SIG-M5 treated with dmso at 0.1 percent for 504 hours (cell line): Measurements from ENCODE around the gene GALNT9.
"Not testable (repeated sequence)": the region's sequence is repeated elsewhere in the genome, so short reads cannot be mapped to it uniquely, and the experiment has no call there.

Experiments
- DNase-seq: peaks from one replicate; lab custom pipeline; 2025; ENCODE audit not compliant: unreplicated experiment; lab: John Stamatoyannopoulos, UW

The GALNT9 gene

GRCh38 chr12:132295561-132295960 lies 33.8 kb downstream of the GALNT9 start:
- DNase-seq, result not testable (repeated sequence)

- no peak for DNase-seq
Observed at GRCh38 chr12:132295101-132295526, 34.3 kb downstream of the GALNT9 start.

DNA sequence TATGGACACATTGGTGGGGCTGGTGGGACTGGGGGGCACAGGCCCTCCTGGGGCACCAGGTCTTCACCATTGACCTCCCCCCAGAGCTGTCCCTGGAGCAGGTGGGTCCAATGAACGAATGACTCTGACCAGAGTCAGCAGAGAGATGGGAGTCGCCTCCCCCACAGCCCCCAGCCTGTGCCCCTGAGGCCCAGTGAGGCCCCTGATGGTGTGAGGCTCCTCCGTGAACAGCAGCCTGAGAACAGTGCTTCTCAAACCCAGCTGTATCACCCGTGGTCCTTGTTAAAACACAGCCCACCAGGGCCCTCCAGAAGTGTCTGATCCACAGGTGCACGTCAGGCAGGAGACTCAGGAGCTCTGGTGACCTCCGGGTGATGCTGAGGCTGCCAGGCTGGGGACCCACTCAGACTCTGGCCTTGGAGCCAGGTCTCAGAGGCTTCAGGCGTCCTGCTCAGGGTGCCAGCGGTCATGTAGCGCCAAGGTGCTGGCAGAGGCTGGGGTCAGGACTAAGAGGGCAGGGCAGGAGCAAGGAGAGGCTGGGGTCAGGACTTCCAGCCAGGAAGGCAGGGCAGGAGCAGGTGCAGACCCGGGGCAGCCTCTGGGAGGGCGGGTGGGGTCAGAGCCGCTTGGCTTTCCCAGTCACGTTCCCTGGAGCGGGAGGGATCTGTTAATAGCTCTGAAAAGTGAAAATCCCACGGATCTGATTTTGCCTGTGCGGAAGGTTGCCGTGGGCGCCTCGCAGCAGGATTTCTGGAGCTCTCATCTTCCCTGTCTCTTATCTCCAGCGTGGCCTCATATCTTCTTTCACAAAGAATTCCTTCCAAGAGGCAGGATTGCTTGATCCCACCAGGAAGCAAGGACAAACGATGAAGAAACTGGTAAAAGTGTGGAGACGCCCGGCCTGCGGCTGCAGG lies 35.0 kb downstream of the GALNT9 start:
- DNase-seq, result no peak

DNA sequence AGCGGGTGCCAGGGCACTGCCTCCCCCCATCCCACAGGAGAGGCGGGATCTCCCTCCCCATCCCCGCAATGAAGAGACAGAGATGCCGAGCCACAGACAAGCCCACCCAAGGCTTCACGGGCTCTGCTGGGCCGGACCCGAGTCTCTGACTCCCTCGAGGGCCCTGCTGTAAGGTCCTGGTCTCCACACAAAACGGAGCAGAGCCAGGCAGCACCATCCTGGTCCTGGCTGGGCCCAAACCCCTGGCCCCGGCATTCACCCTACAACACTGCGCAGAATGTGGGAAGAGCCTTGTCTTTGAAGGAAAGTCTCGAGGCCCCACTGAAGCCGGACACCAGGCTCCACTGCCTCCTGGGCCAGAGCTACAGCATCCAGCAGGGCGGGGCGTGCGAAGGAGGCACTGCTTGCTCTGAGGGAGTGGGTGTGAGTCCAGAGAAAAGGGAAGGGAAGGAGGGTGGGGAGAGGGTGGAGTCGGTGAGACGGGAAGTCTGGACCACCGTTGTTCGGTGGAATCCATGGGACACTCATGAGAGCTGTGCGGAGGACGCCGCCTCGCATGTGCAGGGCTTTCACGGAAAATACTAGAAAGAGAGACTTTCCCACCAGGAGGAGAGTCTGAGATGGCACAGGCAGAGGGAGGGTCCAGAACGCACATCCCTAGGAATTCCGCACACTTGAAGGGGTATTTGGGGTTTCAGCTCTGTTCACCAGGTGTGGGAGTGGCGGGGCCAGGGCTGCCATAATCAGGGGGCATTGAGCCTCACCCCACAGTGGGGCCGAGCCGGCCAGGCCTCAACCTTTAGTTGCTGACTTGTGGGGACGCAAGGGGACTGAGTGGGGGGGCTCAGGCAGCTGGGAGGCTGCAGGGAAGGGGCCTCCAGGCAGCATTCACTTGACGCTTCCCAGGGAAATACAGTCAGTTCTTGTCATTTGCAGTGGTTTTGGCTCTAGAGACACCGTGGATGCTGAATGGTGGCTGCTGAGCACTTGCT lies 36.8 kb downstream of the GALNT9 start:
- no peak for DNase-seq

- no peak for DNase-seq
Observed at GRCh38 chr12:132291402-132292175, 37.8 kb downstream of the GALNT9 start.

DNA sequence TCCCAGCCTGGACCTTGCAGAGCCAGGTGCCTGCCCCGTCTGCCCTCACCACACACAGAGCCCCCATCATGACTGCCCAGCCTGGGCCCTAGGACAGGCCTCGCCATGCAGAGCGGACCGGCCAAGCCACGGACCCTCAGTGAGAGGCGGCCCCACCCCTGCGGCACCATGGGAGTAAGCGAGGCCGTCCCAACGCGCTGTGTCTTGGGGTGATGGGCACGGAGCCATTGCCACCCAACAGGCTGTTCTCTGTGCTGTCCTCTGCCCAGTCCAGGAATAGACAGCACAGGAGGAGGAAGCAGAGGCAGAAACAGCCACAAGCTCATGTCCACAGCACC lies 39.2 kb downstream of the GALNT9 start:
- no peak for DNase-seq

DNA sequence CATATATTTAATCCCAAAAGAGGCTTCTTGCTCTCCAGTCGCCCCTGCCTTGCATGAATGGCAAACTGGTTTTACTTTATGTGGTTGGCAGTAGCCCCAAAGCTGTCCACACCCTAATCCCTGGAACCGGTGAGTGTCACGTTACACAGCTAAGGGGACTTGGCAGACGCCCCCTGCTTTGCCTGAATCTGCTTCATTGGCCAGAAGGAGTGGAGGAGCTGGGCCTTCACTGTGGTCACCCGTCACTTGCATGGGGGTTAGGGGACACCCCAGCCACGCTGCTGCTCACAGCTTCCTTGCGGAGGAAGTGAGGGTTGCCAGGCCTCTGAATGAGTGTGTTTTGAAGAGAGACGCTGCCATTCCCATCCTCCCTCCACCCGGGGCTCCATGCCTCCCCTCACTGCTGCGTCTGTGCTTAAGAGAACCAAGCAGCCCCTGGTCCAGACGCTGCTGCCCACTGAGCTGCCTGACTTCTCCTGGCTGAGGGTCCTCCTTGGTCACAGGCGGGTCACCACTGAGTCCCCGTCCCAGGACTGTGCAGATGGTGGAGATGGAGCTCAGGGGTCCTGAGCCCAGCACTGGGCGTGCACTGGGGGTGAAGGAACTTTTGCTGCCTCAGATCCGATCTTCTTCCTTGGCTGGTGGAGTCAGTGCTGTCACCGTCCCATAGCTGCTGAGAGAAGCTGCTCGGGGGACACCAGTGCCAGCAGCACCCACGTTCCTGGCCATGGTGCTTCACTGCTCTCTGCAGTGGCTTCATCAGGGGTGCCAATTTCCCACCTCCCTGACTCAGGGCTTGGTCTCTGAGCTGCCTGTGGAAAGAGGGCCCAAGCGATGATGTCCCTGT lies 39.8 kb downstream of the GALNT9 start:
- no peak for DNase-seq

DNA sequence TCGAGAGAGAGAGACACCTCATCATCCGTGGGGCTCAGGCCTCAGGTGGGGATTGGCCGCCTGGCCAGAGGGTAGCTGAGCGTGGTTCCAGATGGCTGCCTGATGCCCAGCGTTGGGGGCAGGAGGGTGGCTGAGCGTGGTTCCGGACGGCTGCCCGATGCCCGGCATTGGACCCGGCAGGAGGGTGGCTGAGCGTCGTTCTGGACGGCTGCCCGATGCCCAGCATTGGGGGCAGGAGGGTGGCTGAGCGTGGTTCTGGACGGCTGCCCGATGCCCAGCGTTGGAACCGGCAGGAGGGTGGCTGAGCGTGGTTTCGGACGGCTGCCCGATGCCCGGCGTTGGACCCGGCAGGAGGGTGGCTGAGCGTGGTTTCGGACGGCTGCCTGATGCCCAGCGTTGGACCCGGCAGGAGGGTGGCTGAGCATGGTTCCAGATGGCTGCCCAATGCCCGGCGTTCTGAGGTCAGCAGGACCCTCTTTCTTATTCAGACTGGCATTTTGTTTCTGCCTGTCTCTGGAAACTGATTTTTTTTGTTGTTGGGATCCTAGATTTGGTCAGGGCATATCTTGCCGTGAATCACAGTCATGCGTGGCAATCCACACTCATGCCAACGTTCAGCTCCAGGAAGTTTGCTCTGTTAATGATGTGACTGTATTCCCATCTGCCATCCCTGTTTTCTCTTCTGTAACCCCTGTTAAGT lies 40.7 kb downstream of the GALNT9 start:
- no peak for DNase-seq

DNA sequence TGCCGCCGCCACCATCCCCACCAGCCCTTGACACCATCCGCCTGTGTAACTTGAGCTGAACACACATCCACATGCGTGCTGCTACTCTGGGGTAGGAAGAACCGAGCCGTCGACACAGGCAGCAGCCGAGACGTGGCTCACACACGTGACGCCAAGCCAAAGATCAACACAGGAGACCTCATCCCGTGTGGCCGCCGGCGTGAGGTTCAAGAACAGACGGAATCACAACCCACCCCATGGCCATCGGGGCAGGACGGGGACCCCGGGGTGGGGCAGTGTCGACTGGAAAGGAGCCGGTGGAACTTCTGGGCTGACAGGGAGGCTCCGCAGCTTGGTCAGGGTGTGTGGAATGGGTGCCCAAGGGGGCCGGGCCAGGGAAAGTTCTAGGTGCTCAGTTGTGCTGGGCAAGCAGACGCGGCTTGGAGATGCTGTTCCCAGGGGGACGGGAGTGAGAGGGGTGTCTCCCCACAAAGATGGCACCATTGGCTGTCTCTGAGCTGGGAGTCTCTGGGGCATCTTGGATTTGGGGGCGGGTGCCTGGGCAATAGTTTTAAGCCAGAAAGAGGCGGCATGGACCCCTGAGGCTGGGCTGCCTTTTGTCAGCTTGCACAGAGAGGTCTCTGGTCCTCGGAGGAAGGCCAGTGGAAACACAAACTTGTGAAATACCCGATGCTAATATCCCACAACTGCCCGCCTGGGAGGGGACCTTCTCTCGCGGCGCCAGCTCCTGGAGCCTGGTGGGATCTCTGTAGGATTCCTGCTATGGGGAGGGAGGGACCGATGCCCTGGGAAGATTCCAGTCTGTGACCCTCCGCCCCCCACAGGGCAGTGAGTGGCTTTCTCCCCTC lies 41.8 kb downstream of the GALNT9 start:
- DNase-seq, result no peak

GRCh38 chr12:132286912-132287311 lies 42.5 kb downstream of the GALNT9 start:
- DNase-seq, result no peak

DNA sequence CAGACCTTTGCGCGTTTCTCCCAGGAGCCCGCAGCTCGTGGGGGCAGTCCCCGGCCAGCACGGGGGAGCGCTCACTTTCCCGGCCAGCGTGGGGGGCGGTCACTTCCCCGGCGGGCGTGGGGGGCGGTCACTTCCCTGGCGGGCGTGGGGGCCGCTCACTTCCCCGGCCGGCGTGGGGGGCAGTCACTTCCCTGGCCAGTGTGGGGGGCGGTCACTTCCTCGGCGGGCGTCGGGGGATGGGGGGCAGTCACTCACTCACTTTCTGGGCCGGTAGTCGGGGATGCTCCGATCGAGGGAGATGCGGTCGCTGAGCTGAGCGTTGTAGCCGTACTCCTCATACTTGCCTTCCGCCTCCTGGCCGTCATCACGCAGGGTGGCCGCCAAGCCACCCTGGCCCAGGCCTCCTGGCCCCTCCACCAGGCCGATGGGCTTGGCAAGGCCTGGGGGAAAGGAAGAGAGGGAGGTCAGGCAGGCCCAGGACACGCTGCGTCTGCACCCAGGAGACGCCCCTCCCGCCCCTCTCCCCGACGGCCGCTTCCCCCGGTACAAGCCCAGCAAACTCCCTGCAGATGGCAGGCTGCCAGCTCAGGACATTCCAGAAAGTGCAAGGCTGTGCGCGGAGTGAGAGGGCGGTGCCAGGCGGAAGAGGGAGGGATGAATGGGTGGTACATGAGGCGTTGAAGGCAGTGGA lies 43.3 kb downstream of the GALNT9 start:
- DNase-seq, result peak; percentile 5

- no peak for DNase-seq
Observed at GRCh38 chr12:132284827-132285741, 44.3 kb downstream of the GALNT9 start.

GRCh38 chr12:132284071-132284826 lies 45.1 kb downstream of the GALNT9 start:
- DNase-seq, result peak; percentile 5

GRCh38 chr12:132282950-132283771 lies 46.2 kb downstream of the GALNT9 start:
- DNase-seq, result no peak
